Mesothelial cell of epicardium (in vitro differentiated cells): ENCODE results near the gene GXYLT2. TPM values are rescaled to one million over a fixed set of nuclear protein-coding genes. Genes with fewer than 3 reads are reported as not detected.
"Not testable (repeated sequence)": the region's sequence is repeated elsewhere in the genome, so short reads cannot be mapped to it uniquely, and the experiment has no call there.

Experiments
- DNase-seq, 2 experiments: peaks; one replicate each; pipeline ENCODE4 v3.0.0; 2021; ENCODE audit warnings: low spot score in 2 of 2; ENCODE audit not compliant: unreplicated experiment in 2 of 2
- H3K27ac Mint-ChIP-seq: 2 replicates; pipeline ENCODE4 v1.8.0; 2021; ENCODE audit warnings: mixed read lengths
- H3K27me3 Mint-ChIP-seq: 2 replicates; pipeline ENCODE4 v1.8.0; 2021; ENCODE audit warnings: low read depth, mixed read lengths
- H3K36me3 Mint-ChIP-seq: 2 replicates; pipeline ENCODE4 v1.8.0; 2021; ENCODE audit warnings: mixed read lengths
- H3K4me1 Mint-ChIP-seq: 2 replicates; pipeline ENCODE4 v1.8.0; 2021; ENCODE audit warnings: mixed read lengths
- H3K4me3 Mint-ChIP-seq: 2 replicates; pipeline ENCODE4 v1.8.0; 2021; ENCODE audit warnings: mild to moderate bottlenecking, moderate library complexity, mixed read lengths
- H3K9me3 Mint-ChIP-seq: 2 replicates; pipeline ENCODE4 v1.8.0; 2021; ENCODE audit warnings: mixed read lengths
- CTCF ChIP-seq: fragments of 200-600 bp; sonication (generic); IDR thresholded peaks from one replicate; pipeline ENCODE4 v1.5.0; 2021; ENCODE audit warnings: antibody characterized with exemption; ENCODE audit not compliant: unreplicated experiment
- total RNA-seq: library from RNA; stranded (reverse); gene quantifications from 3 replicates; pipeline ENCODE4 v1.2.1, GENCODE V29; 2021

Gene GXYLT2
- total RNA-seq, 1 donor from 2014 or later, result 32.8 TPM

- no peak for TF ChIP-seq CTCF
- Mint-ChIP-seq H3K4me1 (peaks cover 35% of the 10 kb centered on the region), H3K27me3 (no peaks in the 10 kb centered on the region), H3K36me3 (peaks cover 15% of the 10 kb centered on the region), H3K27ac (peak overlapping the region; percentile 72), H3K9me3 (no peaks in the 10 kb centered on the region), H3K4me3 (peak overlapping the region; percentile 83)
- no peak for DNase-seq
Observed at GRCh38 chr3:72998466-72998865, 110.6 kb downstream of the GXYLT2 start.

- no peak for DNase-seq
- no peaks in the 10 kb centered on the region for H3K9me3 Mint-ChIP-seq
- H3K27me3 Mint-ChIP-seq, result no peaks in the 10 kb centered on the region
- H3K36me3 Mint-ChIP-seq, result peaks cover 25% of the 10 kb centered on the region
- TF ChIP-seq CTCF, result no peak
- peak overlapping the region; percentile 37 for H3K4me3 Mint-ChIP-seq
- H3K4me1 Mint-ChIP-seq, result peaks cover 35% of the 10 kb centered on the region
- H3K27ac Mint-ChIP-seq, result peak overlapping the region; percentile 66
Observed at GRCh38 chr3:72999951-73000350, 112.1 kb downstream of the GXYLT2 start.

GRCh38 chr3:73003050-73003449, 115.2 kb downstream of the GXYLT2 start:
- not testable (repeated sequence) for H3K4me3 Mint-ChIP-seq, DNase-seq, H3K27ac Mint-ChIP-seq, H3K9me3 Mint-ChIP-seq, H3K27me3 Mint-ChIP-seq
- Mint-ChIP-seq H3K4me1 (peaks cover 32% of the 10 kb centered on the region), H3K36me3 (peaks cover 40% of the 10 kb centered on the region)

- Mint-ChIP-seq H3K4me1 (peaks cover 32% of the 10 kb centered on the region), H3K27ac (no peak overlapping the region), H3K27me3 (no peaks in the 10 kb centered on the region), H3K4me3 (no peak overlapping the region), H3K36me3 (peaks cover 45% of the 10 kb centered on the region), H3K9me3 (peaks cover 4% of the 10 kb centered on the region)
- TF ChIP-seq CTCF, result no peak
- DNase-seq, result no peak
Observed at GRCh38 chr3:73004316-73004715, 116.5 kb downstream of the GXYLT2 start.

GRCh38 chr3:73007992-73008712, 120.3 kb downstream of the GXYLT2 start:
- Mint-ChIP-seq H3K36me3 (peaks cover 43% of the 10 kb centered on the region), H3K4me1 (peaks cover 25% of the 10 kb centered on the region), H3K4me3 (no peak overlapping the region), H3K27me3 (no peaks in the 10 kb centered on the region), H3K9me3 (peaks cover 4% of the 10 kb centered on the region), H3K27ac (peak overlapping the region; percentile 62)
- DNase-seq, result no peak
- no peak for TF ChIP-seq CTCF

- H3K4me3 Mint-ChIP-seq, result no peak overlapping the region
- peak overlapping the region; percentile 62 for H3K27ac Mint-ChIP-seq
- no peak for DNase-seq
- H3K27me3 Mint-ChIP-seq, result no peaks in the 10 kb centered on the region
- TF ChIP-seq CTCF, result no peak
- peaks cover 4% of the 10 kb centered on the region for H3K9me3 Mint-ChIP-seq
- peaks cover 25% of the 10 kb centered on the region for H3K4me1 Mint-ChIP-seq
- peaks cover 37% of the 10 kb centered on the region for H3K36me3 Mint-ChIP-seq
Observed at GRCh38 chr3:73009008-73009407, 121.2 kb downstream of the GXYLT2 start.
